Suprapubic skin (tissue), 4 donors: ENCODE results near the gene TAF1B.

Source experiments
- EP300 ChIP-seq: sonication (generic); formaldehyde crosslinking; IDR thresholded peaks from one replicate; pipeline ENCODE4 v1.6.1; 2017; ENCODE audit warnings: antibody characterized with exemption
- POLR2A ChIP-seq, 2 donors: fragments of 450-650 bp; IDR thresholded peaks; one replicate each; pipeline ENCODE4 v1.6.1; 2017; ENCODE audit warnings: antibody characterized with exemption in 2 of 2, mild to moderate bottlenecking in 2 of 2, moderate library complexity in 2 of 2
- POLR2AphosphoS5 ChIP-seq, 3 donors: sonication (generic); formaldehyde crosslinking; IDR thresholded peaks; one replicate each; pipeline ENCODE4 v1.6.1; 2017; ENCODE audit warnings: antibody characterized with exemption in 3 of 3
- TF ChIP-seq, protein P1 (sequence below), 2 donors: fragments of 200-600 bp in 1 of 2; fragments of 450-650 bp in 1 of 2; sonication (generic) in 1 of 2; IDR thresholded peaks; one replicate each; pipeline ENCODE4 v1.5.1; 2016 to 2019; ENCODE audit warnings: antibody characterized with exemption in 2 of 2, mild to moderate bottlenecking in 1 of 2, moderate library complexity in 1 of 2

DNA sequence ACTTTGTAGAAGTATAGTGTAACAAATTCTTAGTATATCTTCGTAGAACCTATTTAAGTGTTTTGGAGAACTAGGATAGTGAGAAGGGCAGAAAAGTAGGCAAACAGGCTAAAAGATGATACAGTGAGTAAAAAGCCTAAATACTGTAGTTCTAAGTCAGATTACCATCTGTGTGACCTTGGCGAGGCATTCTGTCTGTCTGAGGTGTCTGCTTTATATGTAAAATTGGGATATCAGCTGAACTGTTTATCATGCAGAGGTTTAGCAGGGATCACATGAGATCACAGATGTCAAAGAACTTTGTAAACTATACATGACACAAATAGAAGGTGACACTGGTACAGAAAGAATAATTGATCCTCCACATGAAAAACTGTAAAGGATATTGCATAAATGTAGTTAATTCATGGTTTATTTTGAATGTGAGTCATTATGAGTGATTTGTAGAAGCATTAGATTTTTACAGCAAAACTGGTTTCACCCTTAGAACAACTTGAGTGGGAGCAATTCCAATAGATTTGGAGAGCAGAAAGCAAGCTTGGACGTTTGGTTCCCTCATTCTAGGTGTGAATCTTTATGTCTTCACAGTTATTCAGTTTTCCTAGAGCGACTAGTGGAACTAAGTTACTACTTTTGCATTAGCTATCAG, 41.9 kb downstream of the TAF1B start:
- TF ChIP-seq POLR2A (IDR thresholded peaks at IDR 0.05) (no peak), EP300 (no peak), POLR2AphosphoS5 (IDR thresholded peaks at IDR 0.05) (no peak)
- TF ChIP-seq, protein P1, sequence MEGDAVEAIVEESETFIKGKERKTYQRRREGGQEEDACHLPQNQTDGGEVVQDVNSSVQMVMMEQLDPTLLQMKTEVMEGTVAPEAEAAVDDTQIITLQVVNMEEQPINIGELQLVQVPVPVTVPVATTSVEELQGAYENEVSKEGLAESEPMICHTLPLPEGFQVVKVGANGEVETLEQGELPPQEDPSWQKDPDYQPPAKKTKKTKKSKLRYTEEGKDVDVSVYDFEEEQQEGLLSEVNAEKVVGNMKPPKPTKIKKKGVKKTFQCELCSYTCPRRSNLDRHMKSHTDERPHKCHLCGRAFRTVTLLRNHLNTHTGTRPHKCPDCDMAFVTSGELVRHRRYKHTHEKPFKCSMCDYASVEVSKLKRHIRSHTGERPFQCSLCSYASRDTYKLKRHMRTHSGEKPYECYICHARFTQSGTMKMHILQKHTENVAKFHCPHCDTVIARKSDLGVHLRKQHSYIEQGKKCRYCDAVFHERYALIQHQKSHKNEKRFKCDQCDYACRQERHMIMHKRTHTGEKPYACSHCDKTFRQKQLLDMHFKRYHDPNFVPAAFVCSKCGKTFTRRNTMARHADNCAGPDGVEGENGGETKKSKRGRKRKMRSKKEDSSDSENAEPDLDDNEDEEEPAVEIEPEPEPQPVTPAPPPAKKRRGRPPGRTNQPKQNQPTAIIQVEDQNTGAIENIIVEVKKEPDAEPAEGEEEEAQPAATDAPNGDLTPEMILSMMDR (IDR thresholded peaks at IDR 0.05) = no peak
